Stimulated activated naive CD4-positive, alpha-beta T cell treated with Interleukin-2 at 50 U/mL for 16 hours (primary cell): ENCODE data around the gene MRPS18A.
"Not testable (repeated sequence)": the region's sequence is repeated elsewhere in the genome, so short reads cannot be mapped to it uniquely, and the experiment has no call there.

ENCODE experiments used
- DNase-seq: peaks from one replicate; lab custom pipeline; 2025; lab: John Stamatoyannopoulos, UW

The MRPS18A gene

DNA sequence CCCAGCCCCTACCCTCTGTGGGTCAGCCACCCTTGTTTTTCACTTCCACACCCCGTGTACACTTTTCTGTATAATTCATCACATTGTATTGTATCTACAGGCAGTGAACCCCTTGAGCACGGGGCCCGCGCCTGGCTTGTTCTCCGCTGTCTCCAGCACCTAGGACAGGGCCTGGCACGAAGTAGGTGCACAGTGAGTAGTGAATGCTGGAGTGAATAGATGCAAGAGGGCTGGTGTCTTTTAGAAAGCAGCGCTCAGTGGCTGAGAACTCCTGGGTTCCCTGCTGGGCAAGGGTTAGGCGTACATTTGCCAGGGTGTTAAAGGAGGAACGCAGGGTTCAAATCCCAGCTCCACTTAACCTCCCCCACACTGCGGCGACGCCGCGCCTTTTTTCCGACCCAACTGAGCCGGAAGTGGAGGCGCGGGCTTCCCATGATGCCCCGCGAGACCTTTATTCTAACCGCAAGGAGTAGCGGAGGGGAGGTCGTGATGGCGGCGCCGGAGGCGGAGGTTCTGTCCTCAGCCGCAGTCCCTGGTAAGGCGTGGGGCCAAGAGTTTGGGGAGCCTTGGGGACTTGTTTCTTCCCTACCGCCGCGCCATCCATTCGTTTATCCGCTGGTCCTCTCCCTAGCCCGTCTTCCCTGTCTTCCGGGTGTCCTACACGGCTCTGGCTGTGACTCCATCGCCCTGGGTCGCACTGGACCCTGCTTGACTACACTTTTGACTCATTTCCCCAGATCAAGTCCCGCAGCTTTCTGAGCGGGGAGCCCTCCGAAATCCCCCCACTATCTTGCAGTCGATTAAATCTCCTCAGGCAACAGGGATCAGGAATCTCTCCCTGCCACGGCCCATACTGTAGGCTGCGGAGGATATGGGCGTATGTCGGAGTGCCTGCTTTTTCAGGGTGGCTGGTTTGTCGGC is 51.9 kb downstream of the MRPS18A start, which contains the start of gene MAD2L1BP:
Gene MAD2L1BP, plus strand, starts transcription at position 454 of the 921 bp plus-strand sequence. Its CDS starts 36 bp downstream, at position 490.
- peak; percentile 85 for DNase-seq

DNA sequence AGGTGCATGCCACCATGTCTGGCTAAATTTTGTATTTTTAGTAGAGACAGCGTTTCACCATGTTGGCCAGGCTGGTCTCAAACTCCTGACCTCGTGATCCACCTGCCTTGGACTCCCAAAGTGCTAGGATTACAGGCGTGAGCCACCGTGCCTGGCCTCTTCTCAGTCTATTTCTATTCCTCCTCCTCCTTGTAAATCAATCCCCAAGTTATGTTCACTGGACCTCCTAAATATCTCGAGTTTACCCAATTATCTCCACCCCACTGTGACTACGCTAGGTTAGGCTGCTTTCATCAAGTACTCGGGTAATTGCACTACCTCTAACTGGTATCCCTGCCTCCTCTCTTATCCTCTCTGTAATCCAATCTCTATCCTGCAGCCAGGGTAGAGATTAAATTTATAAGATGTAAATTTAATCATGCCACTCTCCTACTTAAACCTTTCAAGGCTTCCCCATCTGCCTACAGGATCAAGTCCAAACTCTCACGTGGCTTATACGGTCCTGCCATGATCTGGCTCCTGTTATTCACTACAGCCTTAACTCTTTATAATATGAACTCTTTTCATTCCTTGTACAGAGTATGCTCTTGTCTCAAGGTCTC is 52.8 kb downstream of the MRPS18A start:
- DNase-seq = no peak

- DNase-seq = not testable (repeated sequence)
These were observed 54.6 kb downstream of the MRPS18A start for GRCh38 chr6:43633002-43633401.

GRCh38 chr6:43630980-43631619 is 56.5 kb downstream of the MRPS18A start:
- no peak for DNase-seq

DNA sequence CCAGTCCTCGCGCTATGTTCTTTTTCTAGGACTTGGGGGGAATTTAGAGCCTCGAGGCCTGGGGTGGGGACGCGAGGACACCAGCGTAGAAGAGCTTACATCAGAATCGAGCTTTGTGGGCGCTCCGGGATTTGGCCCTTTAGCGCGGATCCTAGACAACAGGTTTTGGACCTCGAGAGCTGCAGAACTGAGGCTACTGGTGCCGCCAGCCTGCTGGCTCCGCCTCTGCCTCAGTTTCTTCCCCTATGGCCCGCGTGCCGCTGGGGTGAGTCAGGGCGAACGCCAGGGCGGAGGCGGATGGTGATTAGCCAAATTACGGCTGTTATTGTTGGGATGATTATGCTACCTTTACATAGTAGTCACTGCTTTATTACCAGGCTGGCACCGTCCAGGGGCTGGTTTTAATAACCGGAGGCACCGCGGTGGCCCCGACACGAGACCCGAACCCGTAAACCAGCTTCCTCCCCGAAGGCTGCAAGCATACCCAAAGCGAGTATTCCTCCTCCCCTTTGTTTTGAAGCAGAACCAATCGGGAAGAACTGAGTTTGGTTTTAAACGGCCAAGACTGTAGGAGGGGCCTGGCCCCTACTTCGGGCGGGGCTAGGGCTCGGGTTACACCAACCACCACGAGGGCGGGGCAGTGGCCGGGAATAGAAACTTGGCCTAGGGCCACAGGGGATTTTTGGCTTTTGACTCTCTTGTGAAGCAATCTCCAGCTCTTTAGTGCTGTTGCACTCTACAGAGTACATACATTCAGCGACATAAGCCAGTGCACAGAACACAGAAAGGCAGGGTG is 57.9 kb downstream of the MRPS18A start:
- DNase-seq = peak; percentile 89

GRCh38 chr6:43629104-43629504 is 58.5 kb downstream of the MRPS18A start, which contains the start of gene GTPBP2:
TSS of gene GTPBP2 (minus strand) at chr6:43629264. CDS start at chr6:43629162, 102 bp downstream.
- DNase-seq = peak; percentile 98

DNA sequence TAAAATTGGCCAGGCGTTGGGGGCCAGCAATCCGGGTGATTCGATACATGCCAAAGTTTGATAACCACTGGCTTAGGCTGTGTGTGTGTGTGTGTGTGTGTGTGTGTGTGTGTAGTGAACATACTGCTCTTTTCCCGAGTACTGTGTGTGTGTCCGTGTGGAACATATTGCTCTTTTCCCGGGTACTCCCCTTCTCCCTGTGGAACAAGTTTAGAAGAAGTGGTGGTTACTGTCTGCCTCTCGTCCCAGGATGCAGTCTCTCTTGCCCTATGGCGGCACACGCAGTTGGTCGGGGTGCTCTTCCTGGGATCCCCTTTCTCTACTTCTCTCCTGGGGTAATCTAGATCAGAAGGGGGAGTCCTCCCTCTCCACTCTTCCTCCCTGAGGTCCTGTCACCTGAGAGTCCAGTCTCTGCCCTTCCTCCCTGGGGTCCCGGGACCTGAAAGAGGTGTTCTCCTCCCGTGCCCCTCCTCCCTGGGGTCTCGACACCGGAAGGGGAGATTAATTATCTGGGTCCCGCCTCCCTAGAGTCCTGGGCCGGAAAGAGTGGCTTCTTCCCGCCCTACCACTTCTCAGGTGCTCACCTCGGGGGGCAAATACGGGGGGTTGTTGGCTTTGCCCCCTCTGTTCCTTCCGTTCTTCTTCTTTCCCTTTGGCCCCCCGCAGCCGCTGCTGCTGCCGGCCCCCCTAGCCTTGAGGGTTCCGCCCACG is 59.0 kb downstream of the MRPS18A start:
- peak; percentile 42 for DNase-seq

- no peak for DNase-seq
These were observed 60.4 kb downstream of the MRPS18A start for GRCh38 chr6:43627008-43627825.

GRCh38 chr6:43625393-43625992 is 62.1 kb downstream of the MRPS18A start:
- DNase-seq = no peak

DNA sequence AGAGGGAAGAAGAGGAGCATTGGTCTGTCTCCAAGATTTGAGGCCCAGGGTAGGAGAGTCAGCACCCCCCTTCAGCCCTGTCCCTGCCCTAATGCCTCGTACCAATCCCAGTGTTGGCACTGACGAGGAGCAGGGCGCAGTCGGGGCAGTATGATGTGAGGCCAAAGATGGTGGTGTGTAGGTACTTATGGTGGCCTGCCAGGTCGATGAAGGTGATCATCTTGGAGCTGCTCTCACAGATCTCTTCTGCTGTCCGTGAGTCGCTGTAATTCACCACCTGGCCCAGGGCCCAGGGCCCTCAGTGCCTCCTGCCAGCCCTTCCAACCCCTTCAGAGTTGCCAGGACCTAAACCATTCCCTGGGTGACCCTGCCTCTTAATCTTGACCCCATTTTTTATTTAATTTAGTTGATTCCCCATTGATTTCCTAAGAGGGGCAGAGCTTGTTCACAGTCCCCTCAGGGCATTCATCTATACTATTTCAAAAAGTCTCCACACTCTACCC is 62.8 kb downstream of the MRPS18A start:
- no peak for DNase-seq

DNA sequence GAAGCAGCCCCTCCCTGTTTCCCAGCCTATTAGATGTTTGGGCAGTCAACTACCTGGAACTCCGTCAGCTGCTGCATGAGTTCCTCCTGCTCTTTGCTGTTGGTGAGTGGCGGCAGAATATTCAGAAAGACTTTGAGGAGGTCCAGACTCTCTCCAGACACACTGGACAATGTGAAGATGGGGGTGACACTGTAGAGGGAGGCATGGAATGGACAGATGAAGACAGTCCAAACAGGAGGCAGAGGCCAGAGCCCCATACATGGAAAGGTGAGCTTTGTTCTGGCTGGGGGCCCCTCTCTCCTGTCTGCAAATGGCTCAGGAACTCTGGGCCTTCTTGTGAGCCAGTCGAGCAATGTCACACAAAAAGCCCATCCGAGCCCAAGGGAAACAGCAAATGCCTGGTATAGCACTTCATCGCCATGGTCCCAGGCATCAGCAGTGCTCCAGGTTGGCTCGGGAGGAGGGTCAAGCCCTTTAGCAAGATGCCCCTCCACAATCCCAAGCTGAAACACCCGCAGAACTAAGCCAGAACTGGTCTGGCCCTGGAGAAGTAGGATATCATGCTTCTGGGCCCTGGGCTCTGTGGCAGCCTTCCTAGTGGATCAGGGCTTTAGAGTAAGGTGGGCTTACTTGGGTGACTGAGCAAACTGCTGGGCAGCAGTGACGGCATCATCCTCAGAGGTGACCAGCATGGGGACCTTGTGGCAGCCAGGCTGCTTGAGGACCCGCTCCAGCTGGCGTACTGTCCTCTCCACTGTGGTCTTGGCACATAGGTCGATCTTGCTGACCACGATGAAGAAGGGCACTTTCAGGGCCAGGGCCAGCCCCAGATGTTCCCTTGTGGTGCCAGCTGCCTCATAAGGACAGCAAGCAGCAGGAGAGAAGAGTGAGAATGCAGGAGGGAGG is 63.5 kb downstream of the MRPS18A start:
- DNase-seq = no peak

- DNase-seq = no peak
These were observed 65.0 kb downstream of the MRPS18A start for GRCh38 chr6:43622541-43622940.

DNA sequence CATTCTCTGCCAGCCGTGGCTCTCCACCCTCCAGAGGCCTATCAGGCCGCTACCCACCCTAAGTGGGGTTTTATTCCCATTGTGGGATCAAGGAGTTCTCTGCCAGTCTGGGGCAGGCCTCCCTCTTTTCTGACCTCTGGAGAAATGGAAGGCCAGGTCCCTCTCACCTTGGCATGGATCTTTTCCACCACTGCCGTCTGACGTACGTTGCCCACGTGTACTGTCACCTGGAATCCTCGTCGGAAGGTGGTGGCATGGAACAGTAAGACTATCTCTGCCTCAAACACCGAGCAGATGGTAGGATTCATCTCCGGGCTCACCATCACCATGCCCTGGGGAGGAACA is 65.8 kb downstream of the MRPS18A start:
- DNase-seq = no peak
